ENCODE data around the gene SNX18.

DNA sequence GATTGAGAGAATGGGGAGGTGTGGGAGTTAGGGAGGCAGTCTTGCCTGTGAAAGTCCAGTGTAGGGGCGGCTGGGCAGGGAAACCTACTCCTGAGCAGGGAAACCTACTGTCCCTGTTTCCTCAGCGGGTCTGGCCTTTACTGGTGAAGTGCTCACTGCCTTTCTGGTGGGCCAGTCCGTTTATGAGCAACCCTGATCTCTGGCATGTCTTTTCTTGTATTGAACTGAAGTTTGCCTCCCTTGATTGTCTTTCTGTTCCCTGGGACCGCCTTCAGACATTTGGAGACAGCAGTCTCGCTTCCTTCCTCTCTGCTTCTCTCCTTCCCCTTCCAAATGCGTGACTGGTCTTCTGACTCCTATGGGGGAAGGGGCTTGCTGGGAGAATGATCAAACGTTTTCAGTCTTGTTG lies 2.9 kb downstream of the SNX18 start:
- TF ChIP-seq, protein P1, sequence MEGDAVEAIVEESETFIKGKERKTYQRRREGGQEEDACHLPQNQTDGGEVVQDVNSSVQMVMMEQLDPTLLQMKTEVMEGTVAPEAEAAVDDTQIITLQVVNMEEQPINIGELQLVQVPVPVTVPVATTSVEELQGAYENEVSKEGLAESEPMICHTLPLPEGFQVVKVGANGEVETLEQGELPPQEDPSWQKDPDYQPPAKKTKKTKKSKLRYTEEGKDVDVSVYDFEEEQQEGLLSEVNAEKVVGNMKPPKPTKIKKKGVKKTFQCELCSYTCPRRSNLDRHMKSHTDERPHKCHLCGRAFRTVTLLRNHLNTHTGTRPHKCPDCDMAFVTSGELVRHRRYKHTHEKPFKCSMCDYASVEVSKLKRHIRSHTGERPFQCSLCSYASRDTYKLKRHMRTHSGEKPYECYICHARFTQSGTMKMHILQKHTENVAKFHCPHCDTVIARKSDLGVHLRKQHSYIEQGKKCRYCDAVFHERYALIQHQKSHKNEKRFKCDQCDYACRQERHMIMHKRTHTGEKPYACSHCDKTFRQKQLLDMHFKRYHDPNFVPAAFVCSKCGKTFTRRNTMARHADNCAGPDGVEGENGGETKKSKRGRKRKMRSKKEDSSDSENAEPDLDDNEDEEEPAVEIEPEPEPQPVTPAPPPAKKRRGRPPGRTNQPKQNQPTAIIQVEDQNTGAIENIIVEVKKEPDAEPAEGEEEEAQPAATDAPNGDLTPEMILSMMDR (conservative IDR thresholded peaks at IDR 0.05; ENCODE audit: low read length), result no peak
- no peak for TF ChIP-seq EZH2phosphoT487 (IDR thresholded peaks at IDR 0.05; ENCODE audit: borderline replicate concordance)

Data from Loucy (cell line).